ENCODE data around the gene ECE1.

The ECE1 gene

DNA sequence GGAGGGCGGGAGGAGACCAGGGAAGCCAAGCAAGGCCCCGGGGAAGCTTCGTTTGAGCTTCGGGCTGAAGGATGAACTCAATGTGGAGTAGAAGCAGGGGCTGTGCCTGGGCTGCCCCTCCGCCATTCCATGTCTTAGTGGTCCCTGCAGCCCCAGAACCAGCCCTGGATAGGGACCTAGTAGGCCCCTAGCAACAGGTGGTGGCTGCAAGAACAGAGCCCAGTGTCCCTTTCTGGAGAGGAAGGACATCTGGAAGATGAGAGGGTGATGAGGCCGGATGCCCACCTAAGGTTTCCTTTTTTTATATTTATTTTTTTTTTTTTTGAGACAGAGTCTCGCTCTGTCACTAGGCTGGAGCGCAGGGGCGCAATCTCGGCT, 27.2 kb downstream of the ECE1 start:
- TF ChIP-seq CEBPB (IDR thresholded peaks at IDR 0.05) (no peak), EGR1 (IDR thresholded peaks at IDR 0.05) (no peak), ZBTB7A (IDR thresholded peaks at IDR 0.05; ENCODE audit: low read depth) (no peak), TAF1 (IDR thresholded peaks at IDR 0.05; ENCODE audit: low read depth) (no peak), FOXM1 (IDR thresholded peaks at IDR 0.05; ENCODE audit: borderline replicate concordance, low read depth) (no peak), CREB1 (IDR thresholded peaks at IDR 0.05; ENCODE audit: low read depth) (no peak)
- TF ChIP-seq, protein P1, sequence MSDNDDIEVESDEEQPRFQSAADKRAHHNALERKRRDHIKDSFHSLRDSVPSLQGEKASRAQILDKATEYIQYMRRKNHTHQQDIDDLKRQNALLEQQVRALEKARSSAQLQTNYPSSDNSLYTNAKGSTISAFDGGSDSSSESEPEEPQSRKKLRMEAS (IDR thresholded peaks at IDR 0.05), result no peak
- TF ChIP-seq, protein P2, sequence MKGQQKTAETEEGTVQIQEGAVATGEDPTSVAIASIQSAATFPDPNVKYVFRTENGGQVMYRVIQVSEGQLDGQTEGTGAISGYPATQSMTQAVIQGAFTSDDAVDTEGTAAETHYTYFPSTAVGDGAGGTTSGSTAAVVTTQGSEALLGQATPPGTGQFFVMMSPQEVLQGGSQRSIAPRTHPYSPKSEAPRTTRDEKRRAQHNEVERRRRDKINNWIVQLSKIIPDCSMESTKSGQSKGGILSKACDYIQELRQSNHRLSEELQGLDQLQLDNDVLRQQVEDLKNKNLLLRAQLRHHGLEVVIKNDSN (IDR thresholded peaks at IDR 0.05), result no peak

DNA sequence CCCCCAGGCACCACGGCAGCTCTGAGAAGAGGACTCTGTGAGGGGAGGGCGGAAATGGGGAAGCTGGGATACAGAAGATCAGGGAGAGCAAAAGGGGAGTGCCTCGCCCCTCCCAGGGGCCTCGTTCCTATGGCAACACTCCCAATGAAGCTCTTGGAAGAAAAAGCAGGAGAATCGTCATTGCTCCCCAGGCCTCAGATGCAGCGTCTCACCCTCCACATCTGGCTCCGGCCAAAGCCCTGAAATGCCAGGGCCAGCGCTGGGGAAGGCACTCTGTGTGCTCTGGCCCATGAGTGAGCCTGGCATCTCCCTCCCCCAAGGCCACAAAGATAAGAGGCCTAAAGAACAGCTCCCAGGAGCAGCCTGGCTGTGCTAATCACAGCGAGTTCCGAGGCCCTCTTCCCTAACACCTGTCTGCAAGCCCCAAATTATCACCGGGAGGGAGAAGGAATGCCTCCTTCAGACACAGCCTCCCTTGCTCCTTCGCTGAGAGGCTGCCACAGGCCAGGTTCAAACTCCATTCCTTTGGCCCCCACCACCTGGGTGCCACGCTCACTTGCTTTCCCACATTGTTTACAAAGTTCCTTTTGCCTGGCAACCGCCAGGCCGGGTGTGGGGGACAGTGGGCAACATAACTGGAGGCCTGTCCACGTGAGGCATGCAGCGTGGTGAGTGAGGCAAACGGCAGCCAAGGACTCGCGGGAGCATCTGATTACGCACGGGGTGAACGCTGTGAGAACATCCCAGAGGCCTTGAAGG, 27.8 kb downstream of the ECE1 start:
- no peak for TF ChIP-seq ZBTB7A (IDR thresholded peaks at IDR 0.05; ENCODE audit: low read depth)
- TF ChIP-seq, protein P2 (IDR thresholded peaks at IDR 0.05), result no peak
- TF ChIP-seq YY1 (IDR thresholded peaks at IDR 0.05; ENCODE audit: low read depth), result no peak
- TF ChIP-seq, protein P1 (IDR thresholded peaks at IDR 0.05), result no peak
- TF ChIP-seq CEBPB (IDR thresholded peaks at IDR 0.05), result no peak
- TF ChIP-seq EGR1 (IDR thresholded peaks at IDR 0.05), result no peak
- TF ChIP-seq TAF1 (IDR thresholded peaks at IDR 0.05; ENCODE audit: low read depth), result no peak
- no peak for TF ChIP-seq TEAD4 (IDR thresholded peaks at IDR 0.05)
- TF ChIP-seq NFIC (IDR thresholded peaks at IDR 0.05), result no peak
- no peak for TF ChIP-seq TCF12 (IDR thresholded peaks at IDR 0.05; ENCODE audit: low read depth)
- TF ChIP-seq, protein P3, sequence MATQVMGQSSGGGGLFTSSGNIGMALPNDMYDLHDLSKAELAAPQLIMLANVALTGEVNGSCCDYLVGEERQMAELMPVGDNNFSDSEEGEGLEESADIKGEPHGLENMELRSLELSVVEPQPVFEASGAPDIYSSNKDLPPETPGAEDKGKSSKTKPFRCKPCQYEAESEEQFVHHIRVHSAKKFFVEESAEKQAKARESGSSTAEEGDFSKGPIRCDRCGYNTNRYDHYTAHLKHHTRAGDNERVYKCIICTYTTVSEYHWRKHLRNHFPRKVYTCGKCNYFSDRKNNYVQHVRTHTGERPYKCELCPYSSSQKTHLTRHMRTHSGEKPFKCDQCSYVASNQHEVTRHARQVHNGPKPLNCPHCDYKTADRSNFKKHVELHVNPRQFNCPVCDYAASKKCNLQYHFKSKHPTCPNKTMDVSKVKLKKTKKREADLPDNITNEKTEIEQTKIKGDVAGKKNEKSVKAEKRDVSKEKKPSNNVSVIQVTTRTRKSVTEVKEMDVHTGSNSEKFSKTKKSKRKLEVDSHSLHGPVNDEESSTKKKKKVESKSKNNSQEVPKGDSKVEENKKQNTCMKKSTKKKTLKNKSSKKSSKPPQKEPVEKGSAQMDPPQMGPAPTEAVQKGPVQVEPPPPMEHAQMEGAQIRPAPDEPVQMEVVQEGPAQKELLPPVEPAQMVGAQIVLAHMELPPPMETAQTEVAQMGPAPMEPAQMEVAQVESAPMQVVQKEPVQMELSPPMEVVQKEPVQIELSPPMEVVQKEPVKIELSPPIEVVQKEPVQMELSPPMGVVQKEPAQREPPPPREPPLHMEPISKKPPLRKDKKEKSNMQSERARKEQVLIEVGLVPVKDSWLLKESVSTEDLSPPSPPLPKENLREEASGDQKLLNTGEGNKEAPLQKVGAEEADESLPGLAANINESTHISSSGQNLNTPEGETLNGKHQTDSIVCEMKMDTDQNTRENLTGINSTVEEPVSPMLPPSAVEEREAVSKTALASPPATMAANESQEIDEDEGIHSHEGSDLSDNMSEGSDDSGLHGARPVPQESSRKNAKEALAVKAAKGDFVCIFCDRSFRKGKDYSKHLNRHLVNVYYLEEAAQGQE (IDR thresholded peaks at IDR 0.05; ENCODE audit: low read depth), result no peak

DNA sequence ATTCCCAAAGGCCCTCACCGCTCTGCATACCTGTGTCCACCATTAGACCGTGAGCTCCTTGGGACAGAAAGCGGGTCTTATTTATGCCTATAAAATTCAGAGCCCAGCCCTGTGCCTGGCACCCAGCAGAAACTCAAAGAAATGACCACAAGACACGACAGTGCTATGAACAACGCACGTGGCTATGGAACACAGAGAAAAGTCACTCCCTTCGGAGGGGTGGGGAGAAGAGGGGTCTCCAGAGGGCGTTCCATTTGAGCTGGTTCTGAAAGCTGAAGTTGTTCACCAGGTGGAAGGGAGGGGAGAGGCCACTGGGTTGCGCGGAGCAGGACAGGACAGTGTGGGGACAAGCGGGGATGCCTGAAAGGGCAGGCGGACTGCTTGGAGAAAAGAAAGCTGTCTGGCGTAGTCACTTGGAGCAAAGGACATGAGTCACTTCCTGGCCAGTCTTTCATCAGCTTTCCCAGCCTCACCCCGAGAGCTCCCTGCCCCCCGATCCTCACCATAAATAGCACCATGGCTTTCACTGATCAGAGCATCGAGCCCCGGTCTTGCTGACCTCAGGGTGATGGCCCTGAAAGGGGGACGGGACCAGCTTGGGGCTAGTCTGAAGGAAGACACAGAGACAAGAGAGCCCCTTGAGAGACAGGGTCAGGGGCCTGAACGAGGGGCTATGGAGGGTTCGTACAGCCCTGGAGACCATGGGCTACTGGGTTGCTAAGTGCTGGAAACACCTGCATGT, 28.5 kb downstream of the ECE1 start:
- TF ChIP-seq EGR1 (IDR thresholded peaks at IDR 0.05), result no peak
- TF ChIP-seq RAD21 (IDR thresholded peaks at IDR 0.05; ENCODE audit: low read depth), result no peak
- TF ChIP-seq EP300 (IDR thresholded peaks at IDR 0.05; ENCODE audit: borderline replicate concordance), result no peak; the same call in 1 of the 2 replicates
- TF ChIP-seq, protein P1 (IDR thresholded peaks at IDR 0.05), result 0 out of 2 replicates have a peak, but pooled peaks have one; percentile 37
- TF ChIP-seq TAF1 (IDR thresholded peaks at IDR 0.05; ENCODE audit: low read depth), result no peak
- TF ChIP-seq, protein P3 (IDR thresholded peaks at IDR 0.05; ENCODE audit: low read depth), result no peak
- 0 out of 2 replicates have a peak, but pooled peaks have one; percentile 11 for TF ChIP-seq NFIC (IDR thresholded peaks at IDR 0.05)
- no peak for TF ChIP-seq TEAD4 (IDR thresholded peaks at IDR 0.05)
- TF ChIP-seq TCF12 (IDR thresholded peaks at IDR 0.05; ENCODE audit: low read depth), result 0 out of 2 replicates have a peak, but pooled peaks have one; percentile 38
- TF ChIP-seq, protein P2 (IDR thresholded peaks at IDR 0.05), result no peak
- no peak for TF ChIP-seq CREB1 (IDR thresholded peaks at IDR 0.05; ENCODE audit: low read depth)
- peak; percentile 28; the same call in 1 of the 2 replicates for TF ChIP-seq FOXM1 (IDR thresholded peaks at IDR 0.05; ENCODE audit: borderline replicate concordance, low read depth)
- no peak for TF ChIP-seq CEBPB (IDR thresholded peaks at IDR 0.05)
- no peak for TF ChIP-seq YY1 (IDR thresholded peaks at IDR 0.05; ENCODE audit: low read depth)
- no peak for TF ChIP-seq ZBTB7A (IDR thresholded peaks at IDR 0.05; ENCODE audit: low read depth)

DNA sequence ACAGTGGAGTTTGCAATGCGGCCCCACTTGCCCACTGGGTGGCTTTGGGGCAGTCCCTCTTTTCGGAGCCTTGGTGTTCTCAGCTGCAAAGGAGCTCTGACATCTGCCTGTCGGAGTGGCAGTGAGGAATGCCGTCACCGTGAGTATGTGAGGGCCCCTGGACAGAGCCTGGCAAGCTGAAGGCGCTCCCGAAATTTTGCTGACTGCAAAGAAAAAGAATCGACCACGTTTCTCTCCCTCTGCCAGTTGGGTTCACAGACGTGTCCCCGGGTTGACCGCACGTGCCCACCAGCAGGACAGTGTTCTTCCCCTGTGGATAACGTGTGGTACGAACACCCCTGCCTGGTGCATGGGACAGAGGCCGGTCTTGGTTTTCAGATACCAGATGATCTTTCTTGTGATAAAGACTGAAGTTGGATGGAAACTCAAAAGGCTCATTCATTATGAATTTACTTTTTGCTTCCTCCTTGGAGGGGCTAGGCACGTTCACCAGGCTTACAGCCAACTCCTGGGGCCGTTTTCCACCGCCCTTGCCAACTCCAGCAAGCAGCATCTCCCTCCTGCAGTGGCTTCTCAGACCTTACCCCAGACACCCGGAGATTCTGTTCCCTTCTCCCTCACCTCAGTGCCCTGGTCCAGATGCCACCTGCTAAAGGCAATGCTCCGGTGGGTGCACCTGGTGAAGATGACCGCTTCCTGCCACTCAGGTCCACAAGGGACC, 29.7 kb downstream of the ECE1 start:
- TF ChIP-seq TCF12 (IDR thresholded peaks at IDR 0.05; ENCODE audit: low read depth) (peak; percentile 84), NFIC (IDR thresholded peaks at IDR 0.05) (peak; percentile 87), TEAD4 (IDR thresholded peaks at IDR 0.05) (no peak), EP300 (IDR thresholded peaks at IDR 0.05; ENCODE audit: borderline replicate concordance) (peak; percentile 81), TAF1 (IDR thresholded peaks at IDR 0.05; ENCODE audit: low read depth) (no peak), ZBTB7A (IDR thresholded peaks at IDR 0.05; ENCODE audit: low read depth) (no peak)
